NCI-H2029 (cell line): ENCODE data around the gene CAPSL.
"Not testable (repeated sequence)": the region's sequence is repeated elsewhere in the genome, so short reads cannot be mapped to it uniquely, and the experiment has no call there.

ENCODE experiments used
- DNase-seq: peaks from one replicate; lab custom pipeline; 2025; lab: John Stamatoyannopoulos, UW

CAPSL gene

GRCh38 chr5:35876454-35876853 lies 62.0 kb downstream of the CAPSL start:
- DNase-seq: no peak

- DNase-seq: no peak
Measured at GRCh38 chr5:35870605-35871004, 67.8 kb downstream of the CAPSL start.

DNA sequence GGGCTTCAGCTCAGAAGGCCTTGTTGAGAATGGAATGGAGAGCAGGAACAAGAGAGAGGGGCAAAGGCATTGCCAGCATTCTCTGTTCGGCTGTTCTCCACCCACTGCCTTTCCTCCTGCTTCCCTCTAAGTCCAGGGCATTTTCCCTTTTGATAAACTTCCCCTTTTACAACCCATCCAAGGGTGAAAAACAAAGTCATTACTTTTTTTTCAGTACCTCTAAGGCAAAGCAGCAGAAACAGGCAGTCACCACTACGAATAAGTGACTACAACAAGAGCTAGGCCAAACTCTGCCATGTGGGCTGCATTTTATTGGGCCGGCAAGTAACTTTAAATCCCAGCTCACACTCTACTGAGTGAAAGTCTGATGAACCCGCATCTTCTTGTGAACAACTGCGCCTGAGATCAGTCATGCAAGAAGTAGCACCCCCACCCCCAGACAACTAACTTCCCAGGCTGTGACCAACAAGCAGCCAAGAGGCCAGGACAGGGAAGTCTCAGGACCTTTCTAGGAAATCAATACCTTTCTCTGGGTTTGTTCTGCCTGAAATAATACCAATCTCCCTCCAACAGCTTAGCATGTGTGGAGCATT lies 68.6 kb downstream of the CAPSL start:
- no peak for DNase-seq

- no peak for DNase-seq
Measured at GRCh38 chr5:35867998-35868397, 70.4 kb downstream of the CAPSL start.

DNA sequence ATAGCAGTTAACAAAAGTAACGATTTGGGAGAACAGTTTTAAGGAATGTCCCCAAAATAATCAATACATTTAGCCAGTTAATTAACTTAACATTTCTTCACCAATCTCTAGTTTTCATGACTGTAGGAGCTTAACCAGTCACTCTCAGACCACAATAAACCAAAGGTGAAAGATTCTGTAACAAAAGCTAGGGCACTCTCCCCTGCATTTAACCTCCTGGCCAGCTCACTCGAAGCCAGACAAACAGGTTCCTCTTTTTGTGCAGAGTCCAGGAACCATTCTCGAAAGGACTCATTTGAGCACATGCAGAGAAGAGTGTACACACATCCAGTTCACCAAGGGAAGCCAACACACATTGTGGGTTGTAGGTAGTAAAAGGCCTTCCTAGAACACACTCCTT lies 75.3 kb downstream of the CAPSL start:
- DNase-seq: no peak

GRCh38 chr5:35862126-35862525 lies 76.3 kb downstream of the CAPSL start:
- DNase-seq: no peak

DNA sequence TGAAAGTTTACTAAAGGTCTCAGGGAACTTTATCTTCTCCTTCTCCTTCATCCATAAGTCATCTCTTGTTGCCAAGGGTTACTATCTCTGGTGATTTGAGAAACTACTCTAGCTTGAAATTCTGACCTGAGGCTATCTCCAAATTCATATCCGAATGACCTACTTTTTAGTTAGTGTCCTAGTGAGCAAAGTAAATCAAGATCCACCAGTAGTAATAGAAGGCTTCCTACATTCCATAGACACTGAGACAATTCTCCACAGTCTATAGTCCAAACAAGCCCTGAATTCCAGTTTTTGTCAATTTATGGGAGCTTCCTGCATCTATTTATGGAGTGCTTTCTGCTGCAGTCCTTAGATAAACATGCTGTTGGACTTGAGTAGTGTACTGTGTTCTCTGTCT lies 76.7 kb downstream of the CAPSL start:
- no peak for DNase-seq

- DNase-seq: no peak
Measured at GRCh38 chr5:35860686-35861085, 77.7 kb downstream of the CAPSL start.

GRCh38 chr5:35859101-35859661 lies 79.2 kb downstream of the CAPSL start:
- DNase-seq: no peak

- DNase-seq: no peak
Measured at GRCh38 chr5:35857606-35858205, 80.7 kb downstream of the CAPSL start.

DNA sequence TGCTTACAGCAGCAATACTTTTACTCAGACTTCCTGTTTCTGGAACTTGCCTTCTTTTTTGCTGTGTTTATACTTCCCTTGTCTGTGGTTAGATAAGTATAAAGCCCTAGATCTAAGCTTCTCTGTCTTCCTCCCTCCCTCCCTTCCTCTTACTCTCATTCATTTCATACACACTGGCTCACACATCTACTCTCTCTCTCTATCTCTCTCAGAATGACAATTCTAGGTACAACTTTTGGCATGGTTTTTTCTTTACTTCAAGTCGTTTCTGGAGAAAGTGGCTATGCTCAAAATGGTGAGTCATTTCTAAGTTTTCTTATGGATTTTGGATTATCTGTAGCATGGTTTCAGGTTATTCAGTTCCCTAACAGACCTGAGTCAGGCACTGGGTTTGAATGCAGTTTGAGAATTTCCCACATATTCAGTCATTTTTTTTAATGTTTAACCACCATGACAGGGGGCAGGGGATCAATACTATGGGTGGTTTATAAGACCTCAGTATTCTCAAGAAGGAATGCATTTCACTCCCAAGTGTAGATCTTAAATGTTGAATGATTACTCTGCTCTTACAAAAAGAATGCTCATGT lies 81.6 kb downstream of the CAPSL start, which contains the start of gene IL7R:
TSS of gene IL7R (plus strand) at position 127 of the 587 bp plus-strand sequence. CDS start at position 214, 87 bp downstream.
- no peak for DNase-seq

- DNase-seq: not testable (repeated sequence)
Measured at GRCh38 chr5:35856186-35856764, 82.1 kb downstream of the CAPSL start.

DNA sequence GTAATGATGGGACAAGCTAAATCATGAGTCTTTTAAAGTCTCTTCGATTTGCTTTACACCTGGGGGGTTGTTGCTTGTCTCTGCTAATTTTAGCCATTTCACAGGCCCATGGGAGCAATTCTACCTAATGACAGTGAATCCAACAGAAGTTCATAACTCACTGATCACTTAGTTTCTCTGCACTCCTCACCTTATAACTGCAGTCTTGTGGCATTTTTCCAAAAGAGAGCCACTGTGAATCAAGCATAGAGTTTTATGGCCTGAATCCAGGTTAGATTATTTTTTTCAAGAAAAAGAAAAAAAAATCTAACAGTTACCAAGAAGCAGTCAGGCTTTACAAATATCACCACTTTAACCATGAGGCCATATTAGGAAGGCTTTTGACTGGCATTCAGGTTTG lies 83.2 kb downstream of the CAPSL start:
- no peak for DNase-seq
